Liver (tissue), 9 donors: ENCODE results near the gene SLC26A11. TPM values are rescaled to one million over a fixed set of nuclear protein-coding genes. Genes with fewer than 3 reads are reported as not detected.

ENCODE experiments used
- DNase-seq: peaks from one replicate; pipeline ENCODE4 v3.0.0-alpha.2; 2017; ENCODE audit warnings: low spot score
- H3K27ac ChIP-seq, 2 donors: one replicate each; pipeline ENCODE4 v1.7.0; 2013; ENCODE audit warnings: inconsistent platforms in 2 of 2, low read length in 2 of 2, control low read depth in 1 of 2, low read depth in 1 of 2, mild to moderate bottlenecking in 1 of 2
- H3K27me3 ChIP-seq, 4 donors: one replicate each; pipeline versions ENCODE4 v1.6.1 to v1.7.0; 2013; ENCODE audit warnings: low read length in 3 of 4, inconsistent platforms in 1 of 4, mild to moderate bottlenecking in 1 of 4, moderate library complexity in 1 of 4; ENCODE audit not compliant: control insufficient read depth in 4 of 4, insufficient read depth in 4 of 4
- H3K36me3 ChIP-seq, 4 donors: one replicate each; pipeline versions ENCODE4 v1.6.1 to v1.7.0; 2013; ENCODE audit warnings: low read length in 3 of 4, mild to moderate bottlenecking in 3 of 4, low read depth in 1 of 4, moderate library complexity in 1 of 4; ENCODE audit not compliant: control insufficient read depth in 4 of 4, insufficient read depth in 3 of 4
- H3K4me1 ChIP-seq, 4 donors: one replicate each; pipeline versions ENCODE4 v1.6.1 to v1.7.0; 2013; ENCODE audit warnings: low read length in 3 of 4, mild to moderate bottlenecking in 3 of 4, moderate library complexity in 1 of 4; ENCODE audit not compliant: control insufficient read depth in 4 of 4, insufficient read depth in 4 of 4
- H3K4me3 ChIP-seq, 3 donors: one replicate each; pipeline versions ENCODE4 v1.6.1 to v1.7.0; 2013; ENCODE audit warnings: low read length in 3 of 3, control low read depth in 1 of 3, low read depth in 1 of 3, mild to moderate bottlenecking in 1 of 3
- H3K9ac ChIP-seq, 2 donors: one replicate each; pipeline ENCODE4 v1.7.0; 2013; ENCODE audit warnings: low read length in 2 of 2, mild to moderate bottlenecking in 2 of 2, moderate library complexity in 2 of 2, control low read depth in 1 of 2, low read depth in 1 of 2
- H3K9me3 ChIP-seq, 4 donors: one replicate each; pipeline versions ENCODE4 v1.6.1 to v1.7.0; 2013; ENCODE audit warnings: low read length in 3 of 4; ENCODE audit not compliant: control insufficient read depth in 4 of 4
- ATF3 ChIP-seq: IDR thresholded peaks from 2 replicates; pipeline ENCODE4 v1.6.1; 2016; ENCODE audit warnings: antibody characterized with exemption
- CTCF ChIP-seq: fragments of 150-350 bp; IDR thresholded peaks from 2 replicates; pipeline ENCODE4 v1.5.1; 2017; ENCODE audit warnings: improper control_type of control experiment, low read depth, low read length; ENCODE audit not compliant: missing input control
- EGR1 ChIP-seq, 2 donors: IDR thresholded peaks; 2 replicates each; pipeline ENCODE4 v1.6.1; 2016 to 2018; ENCODE audit warnings: antibody characterized with exemption in 2 of 2, low read depth in 2 of 2
- FOXA2 ChIP-seq: IDR thresholded peaks from 2 replicates; pipeline ENCODE4 v1.6.1; 2016; ENCODE audit warnings: antibody characterized with exemption
- GABPA ChIP-seq, 2 donors: IDR thresholded peaks in 1 of 2; conservative IDR thresholded peaks in 1 of 2; 2 replicates each; pipeline ENCODE4 v1.6.1; 2016; ENCODE audit warnings: antibody characterized with exemption in 2 of 2, mild to moderate bottlenecking in 1 of 2, moderate library complexity in 1 of 2
- HNF4G ChIP-seq: IDR thresholded peaks from 2 replicates; pipeline ENCODE4 v1.6.1; 2016; ENCODE audit warnings: antibody characterized with exemption
- JUND ChIP-seq, 2 donors: IDR thresholded peaks; 2 replicates each; pipeline ENCODE4 v1.6.1; 2016; ENCODE audit warnings: antibody characterized with exemption in 2 of 2
- MAX ChIP-seq: IDR thresholded peaks from 2 replicates; pipeline ENCODE4 v1.6.1; 2016; ENCODE audit warnings: antibody characterized with exemption
- NR2F2 ChIP-seq: IDR thresholded peaks from 2 replicates; pipeline ENCODE4 v1.6.1; 2016; ENCODE audit warnings: antibody characterized with exemption
- RAD21 ChIP-seq, 2 donors: IDR thresholded peaks; 2 replicates each; pipeline ENCODE4 v1.6.1; 2016; ENCODE audit warnings: antibody characterized with exemption in 2 of 2, mild to moderate bottlenecking in 2 of 2
- REST ChIP-seq: IDR thresholded peaks from 2 replicates; pipeline ENCODE4 v1.6.1; 2016; ENCODE audit warnings: antibody characterized with exemption, mild to moderate bottlenecking
- SP1 ChIP-seq: IDR thresholded peaks from 2 replicates; pipeline ENCODE4 v1.6.1; 2018; ENCODE audit warnings: antibody characterized with exemption, mild to moderate bottlenecking
- TAF1 ChIP-seq: conservative IDR thresholded peaks from 2 replicates; pipeline ENCODE4 v1.6.1; 2016; ENCODE audit warnings: antibody characterized with exemption, mild to moderate bottlenecking
- YY1 ChIP-seq: IDR thresholded peaks from 2 replicates; pipeline ENCODE4 v1.6.1; 2016; ENCODE audit warnings: antibody characterized with exemption, mild to moderate bottlenecking
- ZBTB33 ChIP-seq: IDR thresholded peaks from 2 replicates; pipeline ENCODE4 v1.6.1; 2016; ENCODE audit warnings: antibody characterized with exemption
- WGBS: extraction: QIAGEN DNeasy Blood & Tissue Kit; methylation state at CpG from one replicate; pipeline ENCODE4 v1.1.7; 2013; 5-methylcytosine and 5-hydroxymethylcytosine counted together
- polyA plus RNA-seq, 2 donors: library from polyadenylated mRNA; stranded (reverse) in 1 of 2; unstranded in 1 of 2; fragments of 200-250 nt in 1 of 2; fragments of >200 nt in 1 of 2; fragmentation: Nextera tagmentation in 1 of 2; extraction: Ambion mirVana in 1 of 2; gene quantifications; one replicate each; pipeline versions ENCODE4 v1.2.1 to v1.2.3, GENCODE V29; 2013 to 2015
- total RNA-seq, 2 donors: library from RNA; depleted of rRNA; stranded (reverse); fragments of >200 nt; gene quantifications; one replicate each; pipeline ENCODE4 v1.2.3, GENCODE V29; 2014
- donor health status: healthy.
- donor health status: healthy.
- donor health status: healthy.
- donor health status: healthy.
- donor health status: healthy.

Gene SLC26A11
- total and polyA plus RNA-seq, 4 donors, result 3.3 to 8.2 (median 5.6) TPM

- Histone ChIP-seq H3K4me1 (no peaks in the 10 kb centered on the region), H3K27ac (no peak overlapping the region), H3K9ac (no peak overlapping the region), H3K27me3 (no peaks in the 10 kb centered on the region), H3K9me3 (no peaks in the 10 kb centered on the region), H3K36me3 (peaks cover 2 to 20% (median 3%) of the 10 kb centered on the region in 4 donors), H3K4me3 (no peak overlapping the region)
- no peak for DNase-seq
- TF ChIP-seq TAF1, result no peak
- no peak for TF ChIP-seq HNF4G
- no peak for TF ChIP-seq GABPA (IDR thresholded peaks at IDR 0.05 in 1 of 2, conservative IDR thresholded peaks at IDR 0.05 in 1 of 2)
- TF ChIP-seq EGR1 (IDR thresholded peaks at IDR 0.05; ENCODE audit: low read depth in 2 of 2), result no peak
- no peak for TF ChIP-seq ZBTB33
- no peak for TF ChIP-seq SP1
- TF ChIP-seq ATF3, result no peak
- no peak for TF ChIP-seq YY1
- TF ChIP-seq JUND (IDR thresholded peaks at IDR 0.05), result no peak
- no peak for TF ChIP-seq NR2F2
- TF ChIP-seq MAX, result no peak
- TF ChIP-seq REST, result no peak
- no peak for TF ChIP-seq RAD21 (IDR thresholded peaks at IDR 0.05)
- no peak for TF ChIP-seq FOXA2
- no peak for TF ChIP-seq CTCF
- 96% methylated on average over 8 of the region's 8 CpGs for WGBS
These were observed 26.5 kb downstream of the SLC26A11 start for GRCh38 chr17:80246726-80247125.

GRCh38 chr17:80247561-80247960 is 27.3 kb downstream of the SLC26A11 start:
- H3K4me1 ChIP-seq, result no peaks in the 10 kb centered on the region
- peaks cover 0 to 21% (median 1%) of the 10 kb centered on the region in 4 donors for H3K36me3 ChIP-seq
- DNase-seq, result no peak
- TF ChIP-seq EGR1 (IDR thresholded peaks at IDR 0.05; ENCODE audit: low read depth in 2 of 2) (no peak), SP1 (no peak), FOXA2 (no peak), ZBTB33 (no peak)
- no peak overlapping the region for H3K27ac ChIP-seq
- H3K9ac ChIP-seq, result no peak overlapping the region
- 97% methylated on average over 17 of the region's 17 CpGs for WGBS
- no peaks in the 10 kb centered on the region for H3K9me3 ChIP-seq
- H3K4me3 ChIP-seq, result no peak overlapping the region
- H3K27me3 ChIP-seq, result no peaks in the 10 kb centered on the region
